Neural progenitor cell (in vitro differentiated cells): ENCODE data around the gene VSIG10L2.

Source experiments
- CTCF ChIP-seq: fragments of 200-600 bp; sonication (generic); IDR thresholded peaks from 2 replicates; pipeline ENCODE4 v1.5.1; 2017; ENCODE audit warnings: antibody characterized with exemption, mild to moderate bottlenecking
- EZH2 ChIP-seq: fragments of 200-600 bp; sonication (generic); IDR thresholded peaks from 2 replicates; pipeline ENCODE4 v1.6.1; 2017; ENCODE audit warnings: antibody characterized with exemption, mild to moderate bottlenecking, moderate library complexity

- TF ChIP-seq EZH2 (no peak), CTCF (no peak)
Observed at GRCh38 chr11:125943661-125944349, 2.0 kb upstream of the VSIG10L2 start.
